OCI-LY3 (cell line): ENCODE results near the gene INPP5J.

Experiments used
- EZH2phosphoT487 ChIP-seq: fragments of 200-600 bp; shearing (Covaris generic); IDR thresholded peaks from 2 replicates; pipeline ENCODE4 v1.6.1; 2018; ENCODE audit warnings: antibody characterized with exemption, mixed run types, low read depth
- TF ChIP-seq, protein P1 (sequence below): fragments of 200-600, 300-600 bp; sonication (generic); IDR thresholded peaks from 2 replicates; pipeline ENCODE4 v1.5.1; 2014; ENCODE audit warnings: antibody characterized with exemption, low read length, low read depth

DNA sequence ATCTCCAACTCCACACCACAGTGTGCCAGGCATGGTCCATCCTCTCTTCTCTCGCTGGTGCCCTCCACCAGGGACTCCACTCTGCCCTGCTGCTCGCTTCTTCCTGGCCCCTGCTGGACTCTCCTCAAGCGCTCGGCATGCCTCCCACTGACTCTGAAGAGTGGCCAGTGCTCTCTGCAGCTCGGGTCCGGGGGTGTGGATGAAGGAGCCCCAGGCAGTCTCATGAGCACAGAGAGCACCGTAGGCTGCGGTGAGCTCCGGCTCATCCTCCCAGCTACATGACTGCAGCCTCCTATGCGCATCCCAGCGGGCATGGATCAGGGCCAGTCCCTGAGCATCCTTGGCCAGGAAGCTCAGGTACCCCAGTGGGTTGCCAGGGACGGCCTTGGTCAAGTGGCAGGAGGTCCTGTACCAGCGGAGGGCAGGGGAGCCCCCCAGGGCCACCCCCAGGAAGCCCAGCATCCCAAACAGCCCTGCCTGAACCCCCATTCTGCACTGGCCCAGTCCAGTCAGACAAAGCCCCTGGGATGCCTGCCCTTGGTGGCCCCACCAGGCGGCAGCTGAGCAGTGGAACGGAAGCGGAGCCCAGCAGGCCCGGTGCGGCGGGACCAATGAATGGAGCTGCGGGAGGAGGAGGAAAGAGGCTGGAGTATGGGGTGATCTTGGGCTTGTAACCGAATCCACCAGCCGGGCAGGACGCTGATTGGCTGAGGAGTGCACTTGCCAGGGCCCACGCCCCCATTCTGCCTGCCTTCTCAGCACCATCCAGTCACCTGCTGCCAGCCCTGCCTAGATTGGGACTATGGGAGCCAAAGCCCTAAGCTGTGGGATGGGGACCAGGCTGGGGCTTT lies 17.3 kb downstream of the INPP5J start, which contains the start of gene PLA2G3:
- TF ChIP-seq, protein P1, sequence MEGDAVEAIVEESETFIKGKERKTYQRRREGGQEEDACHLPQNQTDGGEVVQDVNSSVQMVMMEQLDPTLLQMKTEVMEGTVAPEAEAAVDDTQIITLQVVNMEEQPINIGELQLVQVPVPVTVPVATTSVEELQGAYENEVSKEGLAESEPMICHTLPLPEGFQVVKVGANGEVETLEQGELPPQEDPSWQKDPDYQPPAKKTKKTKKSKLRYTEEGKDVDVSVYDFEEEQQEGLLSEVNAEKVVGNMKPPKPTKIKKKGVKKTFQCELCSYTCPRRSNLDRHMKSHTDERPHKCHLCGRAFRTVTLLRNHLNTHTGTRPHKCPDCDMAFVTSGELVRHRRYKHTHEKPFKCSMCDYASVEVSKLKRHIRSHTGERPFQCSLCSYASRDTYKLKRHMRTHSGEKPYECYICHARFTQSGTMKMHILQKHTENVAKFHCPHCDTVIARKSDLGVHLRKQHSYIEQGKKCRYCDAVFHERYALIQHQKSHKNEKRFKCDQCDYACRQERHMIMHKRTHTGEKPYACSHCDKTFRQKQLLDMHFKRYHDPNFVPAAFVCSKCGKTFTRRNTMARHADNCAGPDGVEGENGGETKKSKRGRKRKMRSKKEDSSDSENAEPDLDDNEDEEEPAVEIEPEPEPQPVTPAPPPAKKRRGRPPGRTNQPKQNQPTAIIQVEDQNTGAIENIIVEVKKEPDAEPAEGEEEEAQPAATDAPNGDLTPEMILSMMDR: no peak
- no peak for TF ChIP-seq EZH2phosphoT487
